H1 (cell line): Measurements from ENCODE around the gene CDHR2. TPM values are rescaled to one million over a fixed set of nuclear protein-coding genes. Genes with fewer than 3 reads are reported as not detected.

ENCODE experiments used
- CTCF ChIA-PET: fragments of 300-600 bp; sonication (Branson Sonifier 250); formaldehyde crosslinking; loops from one replicate; lab custom pipeline; 2021; ENCODE audit not compliant: partially characterized antibody; lab: Charles Lee
- POLR2A ChIA-PET: fragments of 300-600 bp; sonication (Branson Sonifier 250); formaldehyde crosslinking; loops from one replicate; lab custom pipeline; 2021; ENCODE audit warnings: inconsistent platforms; ENCODE audit not compliant: partially characterized antibody; lab: Charles Lee
- DNase-seq, 2 experiments: peaks; one replicate each; pipeline versions ENCODE4 v3.0.0 to v3.0.0-alpha.2; 2010 to 2022; ENCODE audit warnings: low spot score in 2 of 2, low read depth in 1 of 2, mixed read lengths in 1 of 2
- FAIRE-seq: peaks from 2 replicates; lab custom pipeline; 2011; peaks lifted over from hg19 to GRCh38; lab: Jason Lieb, UNC
- H2AFZ ChIP-seq: 2 replicates; pipeline ENCODE4 v1.8.1; 2012; ENCODE audit warnings: low read length, inconsistent platforms
- H2AK5ac ChIP-seq: 2 replicates; pipeline ENCODE4 v1.6.1; 2013; ENCODE audit warnings: low read depth, low read length
- H2BK120ac ChIP-seq: replicated peaks from 2 replicates; pipeline ENCODE3; 2013; ENCODE audit warnings: low read depth, low read length, inconsistent platforms
- H2BK12ac ChIP-seq: 2 replicates; pipeline ENCODE4 v1.6.1; 2013; ENCODE audit warnings: low read depth, low read length
- H2BK15ac ChIP-seq: 2 replicates; pipeline ENCODE4 v1.6.1; 2013; ENCODE audit warnings: low read length
- H2BK20ac ChIP-seq: 2 replicates; pipeline ENCODE4 v1.6.1; 2013; ENCODE audit warnings: low read length
- H2BK5ac ChIP-seq: 2 replicates; pipeline ENCODE4 v1.6.1; 2013; ENCODE audit warnings: low read depth, low read length
- H3K14ac ChIP-seq: 2 replicates; pipeline ENCODE4 v1.6.1; 2013; ENCODE audit warnings: inconsistent platforms; ENCODE audit not compliant: insufficient read length
- H3K18ac ChIP-seq: 2 replicates; pipeline ENCODE4 v1.6.1; 2013; ENCODE audit warnings: low read length; ENCODE audit errors: extremely low read depth
- H3K23ac ChIP-seq: 2 replicates; pipeline ENCODE4 v1.6.1; 2013; ENCODE audit warnings: inconsistent platforms; ENCODE audit not compliant: insufficient read length
- H3K23me2 ChIP-seq: 2 replicates; pipeline ENCODE4 v1.6.1; 2013; ENCODE audit warnings: low read depth, low read length
- H3K27ac ChIP-seq: 2 replicates; pipeline ENCODE4 v1.6.1; 2011; ENCODE audit warnings: low read depth, low read length, inconsistent platforms
- H3K27me3 ChIP-seq, 4 experiments: replicated peaks in 1 of 4; 1 replicate in 1 of 4; 2 replicates in 3 of 4; pipeline versions ENCODE4 v1.6.1 to v1.8.1; 2011 to 2013; ENCODE audit warnings: low read length in 3 of 4, mild to moderate bottlenecking in 3 of 4, inconsistent platforms in 2 of 4, mixed read lengths in 2 of 4, moderate library complexity in 1 of 4; ENCODE audit not compliant: control insufficient read depth in 3 of 4, insufficient read depth in 3 of 4; ENCODE audit errors: extremely low read depth in 1 of 4
- H3K36me3 ChIP-seq, 4 experiments: 2 replicates each; pipeline versions ENCODE4 v1.6.1 to v1.8.1; 2011 to 2013; ENCODE audit warnings: mild to moderate bottlenecking in 4 of 4, low read length in 3 of 4, moderate library complexity in 2 of 4, control low read depth in 1 of 4, inconsistent platforms in 1 of 4; ENCODE audit not compliant: insufficient read depth in 4 of 4, control insufficient read depth in 2 of 4
- H3K4ac ChIP-seq: replicated peaks from 2 replicates; pipeline ENCODE3; 2013; ENCODE audit warnings: low read length, low read depth, mixed read lengths, inconsistent platforms; ENCODE audit not compliant: insufficient read length
- H3K4me1 ChIP-seq, 4 experiments: replicated peaks in 1 of 4; 1 replicate in 1 of 4; 2 replicates in 3 of 4; pipeline versions ENCODE4 v1.6.1 to v1.8.1; 2011 to 2013; ENCODE audit warnings: low read length in 3 of 4, inconsistent platforms in 2 of 4, mixed read lengths in 1 of 4; ENCODE audit not compliant: insufficient read depth in 4 of 4, control insufficient read depth in 3 of 4
- H3K4me2 ChIP-seq, 2 experiments: 2 replicates each; pipeline versions ENCODE4 v1.6.1 to v1.8.1; 2011 to 2013; ENCODE audit warnings: low read depth in 2 of 2, low read length in 2 of 2, control low read depth in 1 of 2, inconsistent platforms in 1 of 2, mild to moderate bottlenecking in 1 of 2; ENCODE audit not compliant: insufficient read depth in 1 of 2
- H3K4me3 ChIP-seq, 4 experiments: fragments of 200-600, 300-600 bp in 1 of 4; sonication (generic), shearing (Covaris generic), sonication (Bioruptor Twin) in 1 of 4; 2 replicates each; pipeline versions ENCODE4 v1.5.1 to v1.8.1; 2011 to 2016; ENCODE audit warnings: low read length in 4 of 4, low read depth in 3 of 4, control low read depth in 2 of 4, inconsistent platforms in 2 of 4, mild to moderate bottlenecking in 2 of 4, mixed read lengths in 1 of 4, moderate library complexity in 1 of 4; ENCODE audit not compliant: insufficient read depth in 2 of 4; ENCODE audit errors: extremely low read depth in 1 of 4
- H3K56ac ChIP-seq: replicated peaks from 2 replicates; pipeline ENCODE3; 2013; ENCODE audit warnings: low read depth, mild to moderate bottlenecking, mixed read lengths, low read length, inconsistent platforms; ENCODE audit not compliant: insufficient read length
- H3K79me1 ChIP-seq: 2 replicates; pipeline ENCODE4 v1.6.1; 2013; ENCODE audit warnings: low read depth, low read length, control low read depth
- H3K79me2 ChIP-seq, 2 experiments: 2 replicates each; pipeline versions ENCODE4 v1.6.1 to v1.8.1; 2012 to 2013; ENCODE audit warnings: low read length in 2 of 2, mild to moderate bottlenecking in 2 of 2, inconsistent platforms in 1 of 2; ENCODE audit not compliant: insufficient read depth in 2 of 2, control insufficient read depth in 1 of 2
- H3K9ac ChIP-seq, 4 experiments: replicated peaks in 1 of 4; 1 replicate in 1 of 4; 2 replicates in 3 of 4; pipeline versions ENCODE4 v1.6.1 to v1.8.1; 2011 to 2013; ENCODE audit warnings: low read depth in 3 of 4, low read length in 3 of 4, control low read depth in 2 of 4, mild to moderate bottlenecking in 2 of 4, moderate library complexity in 2 of 4, inconsistent platforms in 1 of 4; ENCODE audit errors: extremely low read depth in 1 of 4
- H3K9me3 ChIP-seq, 2 experiments: 2 replicates each; pipeline versions ENCODE4 v1.6.1 to v1.8.1; 2012 to 2013; ENCODE audit warnings: mild to moderate bottlenecking in 2 of 2, moderate library complexity in 2 of 2, control low read depth in 1 of 2, inconsistent platforms in 1 of 2, low read depth in 1 of 2, low read length in 1 of 2, mixed read lengths in 1 of 2; ENCODE audit not compliant: insufficient read depth in 2 of 2
- H4K20me1 ChIP-seq, 2 experiments: replicated peaks in 1 of 2; 2 replicates each; pipeline versions ENCODE3 to v1.8.1; 2011 to 2013; ENCODE audit warnings: inconsistent platforms in 2 of 2, low read length in 2 of 2, mild to moderate bottlenecking in 1 of 2; ENCODE audit not compliant: insufficient read depth in 2 of 2, control insufficient read depth in 1 of 2
- H4K5ac ChIP-seq: 2 replicates; pipeline ENCODE4 v1.6.1; 2013; ENCODE audit warnings: low read length, low read depth, mixed read lengths, inconsistent platforms; ENCODE audit not compliant: insufficient read length
- H4K8ac ChIP-seq: 2 replicates; pipeline ENCODE4 v1.8.0; 2013; ENCODE audit warnings: mild to moderate bottlenecking, moderate library complexity, low read length, inconsistent platforms; ENCODE audit not compliant: insufficient read depth; ENCODE audit errors: extremely low read depth
- H4K91ac ChIP-seq: replicated peaks from 2 replicates; pipeline ENCODE3; 2013; ENCODE audit warnings: low read length, mixed read lengths, inconsistent platforms; ENCODE audit not compliant: insufficient read length
- HDAC6 ChIP-seq: IDR thresholded peaks from one replicate; pipeline ENCODE4 v1.7.1; 2012; ENCODE audit warnings: low read depth, mild to moderate bottlenecking, inconsistent platforms, low read length, moderate library complexity
- POLR2A ChIP-seq, 2 experiments: IDR thresholded peaks; 1 replicate in 1 of 2; 2 replicates in 1 of 2; pipeline ENCODE4 v1.6.1; 2011; ENCODE audit warnings: low read depth in 2 of 2, low read length in 2 of 2, mild to moderate bottlenecking in 2 of 2; ENCODE audit errors: control extremely low read depth in 1 of 2
- POLR2AphosphoS5 ChIP-seq: IDR thresholded peaks from 2 replicates; pipeline ENCODE4 v1.6.1; 2011; ENCODE audit warnings: low read depth, low read length
- RAD21 ChIP-seq, 2 experiments: IDR thresholded peaks in 1 of 2; conservative IDR thresholded peaks in 1 of 2; 2 replicates each; pipeline ENCODE4 v1.6.1; 2011; ENCODE audit warnings: low read depth in 2 of 2, low read length in 2 of 2, improper control_type of control experiment in 1 of 2, inconsistent platforms in 1 of 2, mild to moderate bottlenecking in 1 of 2, moderate library complexity in 1 of 2
- SAP30 ChIP-seq: fragments of 300-600 bp; sonication (generic); IDR thresholded peaks from 2 replicates; pipeline ENCODE4 v1.7.1; 2012; ENCODE audit warnings: low read length, moderate library complexity, mild to moderate bottlenecking, inconsistent platforms; ENCODE audit not compliant: insufficient read depth, insufficient replicate concordance
- TBP ChIP-seq: IDR thresholded peaks from 2 replicates; pipeline ENCODE4 v1.6.1; 2011; ENCODE audit warnings: low read depth, low read length, improper control_type of control experiment
- WGBS, 2 experiments: shearing (Covaris generic) in 1 of 2; methylation state at CpG; one replicate each; pipeline versions ENCODE4 v1.1.6 to v1.1.7; 2013 to 2015; ENCODE audit warnings: low lambda C conversion rate in 2 of 2, mixed read lengths in 2 of 2, inconsistent platforms in 1 of 2, low coverage in 1 of 2, missing lambda C conversion rate in 1 of 2; ENCODE audit not compliant: insufficient replicate concordance in 2 of 2, insufficient coverage in 1 of 2, insufficient read length in 1 of 2; ENCODE audit errors: extremely low coverage in 1 of 2, missing lambda C conversion rate in 1 of 2; 5-methylcytosine and 5-hydroxymethylcytosine counted together
- polyA plus RNA-seq, 7 experiments: library from polyadenylated mRNA; depleted of rRNA in 3 of 7; stranded (reverse) in 5 of 7; unstranded in 2 of 7; fragments of >200 nt in 5 of 7; fragments of 200-250 nt in 2 of 7; gene quantifications; 1 replicate in 5 of 7; 2 replicates in 1 of 7; 4 replicates in 1 of 7; pipeline versions ENCODE4 v1.2.1 to v1.2.3, GENCODE V29; 2011 to 2013; ENCODE audit warnings: missing spikeins in 2 of 7, mixed read lengths in 2 of 7
- total RNA-seq: library from RNA; stranded (reverse); fragmentation: NEBNext Ultra II Directional; extraction: Animal tissue kit (Norgen Biotek cat#: 25700); gene quantifications from 2 replicates; pipeline ENCODE4 v1.2.1, GENCODE V29; 2021
- TF ChIP-seq, protein P1 (sequence below): IDR thresholded peaks from 2 replicates; pipeline ENCODE4 v1.6.1; 2011; ENCODE audit warnings: low read length, improper control_type of control experiment

Gene CDHR2
- total and polyA plus RNA-seq, 2 of the 8 experiments (the other 6 are each of a cell fraction or from before 2014, with no cell fraction given): 0.02 to 0.43 TPM

DNA sequence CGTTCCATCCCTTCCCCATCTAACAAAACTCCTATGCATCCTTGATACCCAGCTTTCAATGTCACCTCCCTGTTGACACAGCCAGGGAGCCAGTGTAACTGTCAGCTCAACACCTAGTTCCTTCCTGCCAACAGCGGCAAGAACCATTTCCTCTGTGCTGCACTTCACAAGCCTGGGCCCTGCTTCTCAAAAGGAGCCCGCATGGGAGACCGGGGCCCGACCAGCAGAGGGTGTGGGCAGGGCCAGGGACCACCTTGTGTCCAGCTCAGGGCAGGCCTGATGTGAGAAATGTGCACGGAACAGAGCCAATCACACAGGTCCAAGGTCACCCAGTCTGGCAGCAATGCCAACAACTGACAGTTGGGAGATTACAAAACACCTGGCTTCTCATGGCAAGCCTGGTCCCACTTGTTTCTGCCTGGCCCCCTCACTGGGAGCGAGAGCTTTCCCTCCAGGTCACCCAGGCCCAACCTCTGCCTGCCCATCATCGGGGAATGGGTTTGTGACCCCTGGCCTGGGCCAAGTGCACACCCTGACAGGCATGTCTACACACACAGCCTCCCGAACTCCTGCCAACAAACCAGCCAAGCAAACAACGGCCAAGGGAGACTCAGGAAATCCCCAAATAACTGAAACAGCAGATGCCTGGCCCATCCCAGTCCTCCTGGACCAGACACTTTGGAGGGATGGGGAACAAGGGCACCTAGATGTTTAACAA, 15.1 kb upstream of the CDHR2 start:
- H2BK20ac ChIP-seq: no peak overlapping the region
- H3K4ac ChIP-seq: no peak overlapping the region
- no peaks in the 10 kb centered on the region for H3K9me3 ChIP-seq
- TF ChIP-seq SAP30 (no peak), POLR2A (IDR thresholded peaks at IDR 0.05; ENCODE audit: control extremely low read depth in 1 of 2, low read depth in 2 of 2, low read length in 2 of 2) (peak in 1 of 2 experiments; percentile 45; a peak in 1 of 3 replicates), HDAC6 (no peak), RAD21 (IDR thresholded peaks at IDR 0.05 in 1 of 2, conservative IDR thresholded peaks at IDR 0.05 in 1 of 2; ENCODE audit: low read depth in 2 of 2, low read length in 2 of 2) (0 out of 4 replicates have a peak, but pooled peaks of 1 of the 2 experiments have one; percentile 4), TBP (no peak), POLR2AphosphoS5 (peak; percentile 66; the same call in 1 of the 2 replicates)
- TF ChIP-seq, protein P1, sequence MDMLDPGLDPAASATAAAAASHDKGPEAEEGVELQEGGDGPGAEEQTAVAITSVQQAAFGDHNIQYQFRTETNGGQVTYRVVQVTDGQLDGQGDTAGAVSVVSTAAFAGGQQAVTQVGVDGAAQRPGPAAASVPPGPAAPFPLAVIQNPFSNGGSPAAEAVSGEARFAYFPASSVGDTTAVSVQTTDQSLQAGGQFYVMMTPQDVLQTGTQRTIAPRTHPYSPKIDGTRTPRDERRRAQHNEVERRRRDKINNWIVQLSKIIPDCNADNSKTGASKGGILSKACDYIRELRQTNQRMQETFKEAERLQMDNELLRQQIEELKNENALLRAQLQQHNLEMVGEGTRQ: no peak
- no peak overlapping the region for H2BK120ac ChIP-seq
- peaks cover 36 to 56% of the 10 kb centered on the region in 2 experiments for H3K79me2 ChIP-seq
- no peak overlapping the region; a peak in 1 of 7 replicates for H3K9ac ChIP-seq
- H3K56ac ChIP-seq: no peak overlapping the region
- no peak overlapping the region for H2BK15ac ChIP-seq
- peak overlapping the region in 1 of 4 experiments; percentile 98; a peak in 2 of 8 replicates for H3K4me3 ChIP-seq
- FAIRE-seq (no peak), DNase-seq (no peak)
- H3K79me1 ChIP-seq: peaks cover 11% of the 10 kb centered on the region
- peak overlapping the region; percentile 74 for H2BK5ac ChIP-seq
- peaks cover 25 to 47% (median 32%) of the 10 kb centered on the region in 4 experiments for H3K36me3 ChIP-seq
- H3K18ac ChIP-seq: no peak overlapping the region
- H4K8ac ChIP-seq: no peak overlapping the region
- ChIA-PET CTCF (interaction anchor here (0.7 to 2.6 kb wide), 7 partner anchors 9 to 86 kb away, joined by 3 to 8 read pairs (median 3); no protein-coding TSS in a partner anchor), POLR2A (interaction anchor here (0.6 to 21.1 kb wide), 12 partner anchors 10 to 324 kb away, joined by 3 to 458 read pairs (median 3); partner anchors contain the start of genes EIF4E1B, SNCB and TSPAN17)
- H3K23me2 ChIP-seq: peaks cover 12% of the 10 kb centered on the region
- WGBS, 2 experiments: 93% methylated on average over 10 of the region's 10 CpGs; no CpG with 5 or more reads in 1 of the 2 experiments
- H4K20me1 ChIP-seq: peaks cover 33 to 41% of the 10 kb centered on the region in 2 experiments
- no peak overlapping the region for H3K14ac ChIP-seq
- H3K23ac ChIP-seq: no peak overlapping the region
- H2AFZ ChIP-seq: no peak overlapping the region
- no peaks in the 10 kb centered on the region for H3K27me3 ChIP-seq
- peak overlapping the region; percentile 12; the same call in 1 of the 2 replicates for H3K27ac ChIP-seq
- H4K91ac ChIP-seq: no peak overlapping the region
- peak overlapping the region; percentile 85 to 98 for H3K4me2 ChIP-seq
- H2BK12ac ChIP-seq: no peak overlapping the region
- no peak overlapping the region for H4K5ac ChIP-seq
- H2AK5ac ChIP-seq: no peak overlapping the region
- peaks cover 4 to 20% (median 18%) of the 10 kb centered on the region in 4 experiments for H3K4me1 ChIP-seq
